NOMO-1 treated with DMSO at 0.1 percent for 48 hours (cell line): ENCODE data around the gene PARP3.
"Not testable (repeated sequence)": the region's sequence is repeated elsewhere in the genome, so short reads cannot be mapped to it uniquely, and the experiment has no call there.

Experiments used
- DNase-seq: peaks from one replicate; lab custom pipeline; 2025; ENCODE audit not compliant: unreplicated experiment; lab: John Stamatoyannopoulos, UW

The PARP3 gene

DNA sequence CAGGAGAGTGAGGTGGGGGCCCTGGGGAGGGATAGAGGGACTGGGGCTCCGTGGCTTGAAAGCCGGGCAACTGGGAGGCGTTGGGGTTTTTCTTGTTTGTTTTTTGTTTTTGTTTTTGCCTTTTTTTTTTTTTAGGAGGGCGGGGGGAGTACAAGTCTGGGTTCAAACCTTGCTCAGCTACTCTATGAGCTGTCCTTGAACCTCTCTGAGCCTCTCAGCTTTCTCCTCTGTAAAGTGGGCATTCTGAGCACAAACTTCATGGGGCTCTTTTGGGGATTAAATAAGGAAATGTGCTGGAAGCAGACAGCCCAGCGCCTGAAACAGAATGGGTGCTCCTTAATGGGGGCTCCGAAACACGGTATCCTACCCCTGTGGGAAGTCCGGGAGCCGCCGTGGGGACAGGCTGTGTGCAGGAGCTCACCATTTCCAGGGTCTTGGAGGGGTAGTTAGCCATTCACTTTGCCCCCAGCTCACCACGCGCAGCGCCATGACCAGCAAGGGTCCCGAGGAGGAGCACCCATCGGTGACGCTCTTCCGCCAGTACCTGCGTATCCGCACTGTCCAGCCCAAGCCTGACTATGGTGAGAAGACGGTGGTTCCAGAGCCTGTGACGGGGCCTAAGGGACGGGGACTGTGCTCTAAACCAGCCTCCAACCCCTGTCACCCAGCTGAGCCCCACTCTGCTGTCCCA, 41.6 kb downstream of the PARP3 start:
- no peak for DNase-seq

DNA sequence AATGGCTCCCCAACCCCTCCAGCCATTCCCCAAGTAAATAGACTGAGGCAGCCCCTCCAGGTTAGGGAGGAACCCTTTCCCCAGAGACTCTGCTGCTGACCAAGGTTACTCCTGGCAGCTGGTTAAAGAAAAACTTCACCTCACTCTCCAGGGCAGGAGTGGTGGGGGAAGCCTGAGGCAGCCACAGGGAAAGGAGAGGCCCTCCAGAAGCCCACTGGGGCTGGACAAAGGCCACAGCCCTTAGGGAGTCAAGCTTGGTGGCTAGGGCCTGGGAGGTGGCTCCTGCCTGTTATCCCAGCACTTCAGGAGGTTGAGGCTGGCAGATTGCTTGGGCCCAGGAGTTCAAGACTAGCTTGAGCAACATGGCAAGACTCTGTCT, 42.1 kb downstream of the PARP3 start:
- DNase-seq = no peak

DNA sequence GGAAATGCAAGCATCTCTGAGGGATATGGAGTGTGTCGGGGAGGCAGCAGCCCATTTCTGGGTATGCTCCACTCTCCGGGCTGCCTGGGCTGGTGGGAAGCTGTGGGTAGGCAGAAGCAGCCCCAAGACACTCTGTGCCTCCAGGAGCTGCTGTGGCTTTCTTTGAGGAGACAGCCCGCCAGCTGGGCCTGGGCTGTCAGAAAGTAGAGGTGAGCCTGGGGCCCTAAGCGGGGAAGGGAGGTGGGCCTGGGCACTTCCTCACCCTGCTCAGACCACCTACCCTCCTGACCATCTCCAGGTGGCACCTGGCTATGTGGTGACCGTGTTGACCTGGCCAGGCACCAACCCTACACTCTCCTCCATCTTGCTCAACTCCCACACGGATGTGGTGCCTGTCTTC, 42.9 kb downstream of the PARP3 start:
- no peak for DNase-seq

DNA sequence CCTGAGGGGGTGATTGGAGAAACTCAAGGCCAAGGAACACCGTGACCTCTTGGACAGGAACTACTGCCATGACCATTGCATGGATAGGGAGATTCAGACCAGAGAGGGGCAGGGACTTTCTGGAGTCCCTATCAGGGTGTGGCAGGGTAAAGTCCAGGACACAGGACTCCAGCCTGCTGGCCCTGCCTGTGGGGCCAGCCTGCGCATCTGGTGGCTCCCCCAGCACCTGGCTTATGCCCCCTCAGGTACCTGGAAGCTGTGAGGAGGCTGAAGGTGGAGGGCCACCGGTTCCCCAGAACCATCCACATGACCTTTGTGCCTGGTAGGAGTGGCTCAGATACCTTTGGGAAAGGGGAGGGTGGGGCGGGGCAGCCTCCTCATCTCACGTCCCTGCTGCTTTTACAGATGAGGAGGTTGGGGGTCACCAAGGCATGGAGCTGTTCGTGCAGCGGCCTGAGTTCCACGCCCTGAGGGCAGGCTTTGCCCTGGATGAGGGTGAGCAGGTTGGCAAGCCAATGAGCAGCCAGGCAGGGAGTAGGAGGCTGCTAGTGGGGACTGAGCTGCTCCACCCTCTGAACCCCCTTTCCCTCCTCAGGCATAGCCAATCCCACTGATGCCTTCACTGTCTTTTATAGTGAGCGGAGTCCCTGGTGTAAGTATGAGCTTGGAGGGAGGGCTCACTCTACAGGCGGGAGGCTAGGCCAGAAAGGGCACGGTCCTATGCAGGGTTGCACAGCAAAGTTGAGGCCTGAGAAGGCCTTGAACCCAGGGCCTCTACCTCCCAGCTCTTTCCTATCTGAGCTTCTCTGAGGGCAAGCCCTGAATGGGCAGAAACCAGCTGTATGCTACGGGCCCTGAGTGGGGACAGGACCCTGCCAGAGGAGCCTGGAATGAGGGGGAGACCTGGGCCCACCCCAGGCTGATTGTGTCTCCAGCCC, 44.1 kb downstream of the PARP3 start:
- no peak for DNase-seq

DNA sequence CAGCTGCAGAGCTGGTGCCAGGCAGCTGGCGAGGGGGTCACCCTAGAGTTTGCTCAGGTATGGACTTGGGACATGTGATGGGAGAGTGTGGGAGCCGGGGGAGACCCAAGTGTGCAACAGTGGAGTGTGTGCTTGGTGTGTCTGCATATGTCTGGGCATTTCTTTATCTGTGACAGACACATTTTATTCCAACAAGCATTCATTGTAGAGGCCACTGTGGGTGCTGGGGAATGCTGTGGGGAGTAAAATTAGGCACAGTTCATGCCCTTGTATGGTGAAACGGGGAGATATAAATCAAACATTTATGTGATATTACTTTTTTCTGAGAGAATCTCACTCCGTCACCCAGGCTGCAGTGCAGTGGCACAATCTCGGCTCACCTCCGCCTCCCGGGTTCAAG, 45.4 kb downstream of the PARP3 start:
- no peak for DNase-seq

DNA sequence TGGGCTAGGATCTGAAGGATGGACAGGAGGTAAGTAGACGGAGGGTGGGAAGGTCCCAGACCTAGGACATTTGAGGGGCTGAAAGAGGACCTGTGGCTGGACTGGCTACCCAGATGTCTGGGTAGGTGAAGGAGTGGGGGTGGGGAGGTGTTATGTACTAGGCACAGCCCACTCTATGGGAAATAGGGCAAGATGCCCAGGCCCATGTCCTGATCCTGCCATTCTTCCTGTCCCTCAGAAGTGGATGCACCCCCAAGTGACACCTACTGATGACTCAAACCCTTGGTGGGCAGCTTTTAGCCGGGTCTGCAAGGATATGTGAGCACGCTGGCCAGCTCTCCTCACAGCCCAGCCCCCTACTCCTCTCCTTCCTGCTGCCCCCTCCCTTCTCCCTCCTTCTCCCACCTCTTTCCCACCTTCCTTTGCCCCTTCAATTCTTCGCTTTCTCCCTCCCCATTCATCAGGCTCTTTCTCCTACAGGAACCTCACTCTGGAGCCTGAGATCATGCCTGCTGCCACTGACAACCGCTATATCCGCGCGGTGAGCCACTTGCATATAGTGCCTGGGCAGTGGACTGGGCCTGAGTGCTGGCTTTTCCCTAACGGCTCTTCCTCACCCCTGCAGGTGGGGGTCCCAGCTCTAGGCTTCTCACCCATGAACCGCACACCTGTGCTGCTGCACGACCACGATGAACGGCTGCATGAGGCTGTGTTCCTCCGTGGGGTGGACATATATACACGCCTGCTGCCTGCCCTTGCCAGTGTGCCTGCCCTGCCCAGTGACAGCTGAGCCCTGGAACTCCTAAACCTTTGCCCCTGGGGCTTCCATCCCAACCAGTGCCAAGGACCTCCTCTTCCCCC, 46.4 kb downstream of the PARP3 start:
- DNase-seq = no peak

DNA sequence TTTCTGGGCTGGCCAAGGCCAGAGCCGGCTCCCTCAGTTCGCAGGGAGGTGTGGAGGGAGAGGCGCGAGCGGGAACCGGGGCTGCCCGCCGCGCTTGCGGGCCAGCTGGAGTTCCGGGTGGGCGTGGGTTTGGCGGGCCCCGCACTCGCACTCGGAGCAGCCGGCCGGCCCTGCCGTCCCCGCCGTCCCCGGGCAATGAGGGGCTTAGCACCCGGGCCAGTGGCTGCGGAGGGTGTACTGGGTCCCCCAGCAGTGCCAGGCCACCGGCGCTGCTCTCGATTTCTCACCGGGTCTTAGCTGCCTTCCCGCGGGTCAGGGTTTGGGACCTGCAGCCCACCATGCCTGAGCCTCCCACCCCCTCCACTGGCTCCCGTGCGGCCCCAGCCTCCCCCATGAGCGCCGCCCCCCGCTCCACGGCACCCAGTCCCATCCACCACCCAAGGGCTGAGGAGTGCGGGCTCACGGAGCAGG, 48.4 kb downstream of the PARP3 start:
- DNase-seq = not testable (repeated sequence)

DNA sequence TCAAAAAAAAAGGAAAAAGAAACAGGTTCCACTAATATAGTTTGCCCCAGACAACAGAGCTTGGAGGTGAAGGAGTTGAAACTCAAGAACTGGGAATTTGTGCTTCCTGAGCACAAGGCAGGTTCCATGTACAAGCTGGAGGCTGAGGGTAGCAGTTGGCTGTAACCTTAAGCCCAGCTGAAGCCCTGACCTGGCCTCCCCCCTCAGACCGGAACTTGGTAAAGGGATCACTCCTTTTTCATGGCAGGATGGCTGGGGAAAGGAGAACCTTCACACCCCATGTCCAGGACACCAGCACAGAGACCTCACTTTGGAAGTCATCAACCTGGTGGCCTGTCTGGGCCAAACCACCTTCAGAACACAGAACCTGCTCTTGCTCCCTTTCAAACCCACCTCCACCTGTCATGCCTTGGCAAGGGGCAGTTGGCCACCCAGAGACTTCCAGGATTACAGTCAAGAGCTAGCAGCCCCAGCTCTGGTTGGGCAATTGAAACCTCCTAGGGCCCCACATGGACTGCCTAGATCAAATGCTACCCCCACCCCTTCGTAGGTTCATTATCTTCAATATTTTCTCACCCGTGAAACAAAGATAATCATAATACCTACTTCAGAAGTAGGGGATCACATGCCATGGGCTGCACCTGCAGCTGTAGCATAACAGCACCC, 50.0 kb downstream of the PARP3 start:
- no peak for DNase-seq

DNA sequence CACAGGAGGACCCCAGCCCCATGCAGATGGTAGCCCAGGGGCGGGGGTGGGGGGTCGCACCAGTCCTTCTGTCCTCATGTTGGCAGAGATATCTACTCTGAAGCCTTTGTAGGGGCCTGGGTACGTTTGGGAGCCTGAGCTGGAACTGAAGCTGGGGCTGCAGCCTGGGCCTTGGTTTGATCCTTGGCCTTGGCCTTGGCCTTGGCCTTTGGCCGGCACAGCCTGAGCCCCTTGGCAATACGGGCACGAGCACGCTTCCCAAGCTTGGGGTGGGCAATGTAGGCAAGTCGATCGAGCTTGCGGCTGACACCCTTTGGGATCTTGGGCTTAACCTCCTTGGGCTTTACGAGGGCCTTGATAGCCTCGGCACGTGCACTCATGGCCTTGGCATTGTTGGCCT, 51.5 kb downstream of the PARP3 start:
- not testable (repeated sequence) for DNase-seq

DNA sequence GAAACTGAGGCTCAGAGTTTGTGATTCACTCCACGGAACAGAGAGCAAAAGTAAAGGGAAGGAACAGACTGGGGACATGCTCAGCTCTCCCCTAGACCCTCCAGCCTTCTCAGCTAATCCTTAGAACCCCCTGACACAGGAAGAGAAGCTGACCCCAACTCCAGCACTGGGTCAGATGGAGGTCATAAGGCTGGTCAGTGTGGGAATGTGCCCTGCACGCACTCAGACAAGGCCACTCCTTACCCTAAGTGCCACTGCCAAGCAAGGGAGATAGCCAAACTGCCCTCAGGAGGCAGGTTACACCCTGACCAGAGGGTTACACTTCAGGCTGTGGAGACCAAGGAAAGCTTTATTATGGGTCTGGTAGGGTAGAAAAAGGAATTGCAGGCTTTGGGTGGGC, 52.4 kb downstream of the PARP3 start:
- DNase-seq = no peak

DNA sequence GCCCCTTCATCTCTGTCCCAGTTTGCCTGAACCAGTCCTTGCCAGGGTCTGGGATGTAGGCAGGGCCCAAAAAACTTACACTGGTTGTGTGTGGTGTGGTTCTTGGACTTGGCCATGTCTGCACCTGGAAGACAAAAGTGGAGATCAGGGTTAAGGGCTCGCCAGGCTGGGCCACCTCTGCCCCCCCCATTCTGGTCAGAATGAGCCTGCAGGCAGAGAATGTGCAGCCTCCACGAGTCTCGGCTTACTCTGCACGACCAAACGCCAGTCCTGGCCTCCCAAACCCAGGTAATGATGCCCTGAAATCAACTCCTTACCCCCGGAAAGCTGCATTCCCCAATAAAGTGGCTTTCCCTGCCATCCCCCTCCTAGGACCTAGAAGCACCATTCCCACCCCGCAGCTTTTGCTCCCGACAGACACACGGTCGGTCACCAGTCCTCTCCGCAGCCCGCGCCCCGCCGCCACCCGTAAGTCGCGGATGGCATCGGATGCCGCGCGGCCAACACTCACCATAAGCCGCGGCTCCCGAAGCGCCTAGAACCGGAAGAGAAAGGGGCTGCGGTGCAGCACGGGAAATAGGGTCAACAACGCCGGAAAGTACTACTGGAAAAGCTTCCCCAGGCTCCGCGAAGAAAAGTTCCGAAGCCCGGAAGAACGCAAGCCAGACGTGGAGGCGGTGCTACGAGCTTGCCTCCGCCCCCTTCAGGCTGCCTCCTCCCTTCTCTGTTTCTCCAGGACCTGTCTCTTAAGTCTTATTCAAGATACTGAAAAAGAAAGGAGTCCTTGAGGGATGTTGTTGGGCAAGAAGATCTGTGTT, 53.4 kb downstream of the PARP3 start, which contains the start of gene RPL29:
RPL29 (minus strand) TSS at position 550 of the 818 bp plus-strand sequence; CDS start at position 116, 434 bp downstream.
- DNase-seq = peak; percentile 95

DNA sequence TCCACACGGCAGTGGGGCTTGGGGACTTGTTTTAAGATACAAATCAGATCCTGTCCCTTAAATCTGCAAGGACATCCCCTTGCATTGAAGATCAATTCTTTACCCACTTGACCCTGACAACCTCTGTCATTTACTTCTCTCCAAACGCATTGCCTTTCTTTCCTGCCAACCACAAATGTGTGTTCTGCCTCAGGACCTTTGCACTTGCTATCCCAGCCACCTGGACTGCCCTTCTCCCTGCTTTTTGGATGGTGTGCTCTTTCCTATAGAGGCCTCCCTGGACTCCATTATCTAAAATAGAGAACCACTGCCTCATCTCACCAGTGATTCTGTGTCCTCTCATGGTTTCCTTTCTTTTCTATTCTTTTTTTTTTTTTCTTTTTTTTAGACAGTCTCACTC, 55.0 kb downstream of the PARP3 start:
- DNase-seq = no peak

DNA sequence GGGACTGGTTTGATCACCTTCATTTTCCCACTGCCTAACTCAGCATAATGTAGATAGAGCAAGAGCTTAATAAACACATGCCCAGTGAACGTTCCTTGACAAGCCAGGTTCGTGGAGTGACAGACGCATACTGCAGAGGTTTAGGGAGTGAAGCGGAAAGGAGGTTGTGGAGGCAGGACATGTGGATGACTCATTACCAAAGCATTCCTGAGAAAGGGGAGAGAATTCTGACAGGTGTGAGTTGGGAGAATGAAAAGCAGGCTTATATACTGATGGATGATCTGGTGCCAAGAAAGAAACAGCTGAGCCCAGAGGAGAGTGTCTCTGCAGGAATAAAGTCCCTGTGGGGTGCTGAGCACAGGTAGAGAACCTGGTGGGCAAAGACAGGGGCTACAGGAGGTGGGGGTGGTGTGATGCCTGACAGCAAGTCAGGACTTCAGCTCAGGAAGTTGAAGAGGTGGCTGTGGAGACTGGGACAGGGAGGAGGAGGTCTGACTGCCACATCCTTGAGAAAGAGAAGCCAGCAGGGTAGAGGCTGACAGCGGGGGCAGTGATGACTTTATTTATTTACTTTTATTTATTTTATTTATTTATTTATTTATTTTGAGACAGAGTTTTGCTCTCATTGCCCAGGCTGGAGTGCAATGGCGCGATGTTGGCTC, 55.9 kb downstream of the PARP3 start:
- no peak for DNase-seq
